ENCODE measurements around the gene CDK1.

CDK1 gene

GRCh38 chr10:60778214-60778970, at the start of gene CDK1:
CDK1 (plus strand) TSS chr10:60778478; CDS start chr10:60780166, 1,688 bp downstream.
- peak; percentile 99 for DNase-seq

DNA sequence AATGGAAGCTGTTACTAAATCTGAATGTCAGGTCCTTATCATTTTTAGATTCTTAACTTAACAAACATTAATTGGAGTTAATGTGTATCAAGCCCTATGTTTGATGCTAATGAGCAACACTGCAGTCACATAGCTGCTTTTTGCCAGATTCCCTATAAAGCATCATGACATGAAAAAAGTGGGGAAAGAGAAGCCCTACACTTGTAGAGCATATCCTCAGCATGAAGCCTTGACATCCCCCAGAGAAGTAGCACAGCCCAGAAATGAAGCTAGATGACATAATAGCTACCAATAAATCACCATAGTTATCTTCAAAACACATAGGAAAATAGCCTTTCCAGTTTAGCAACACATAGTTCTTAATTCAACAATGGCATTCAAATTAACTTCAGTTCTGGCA, 49.2 kb upstream of the CDK1 start:
- DNase-seq: no peak

- DNase-seq: no peak
Observed at GRCh38 chr10:60731134-60731885, 47.0 kb upstream of the CDK1 start.

DNA sequence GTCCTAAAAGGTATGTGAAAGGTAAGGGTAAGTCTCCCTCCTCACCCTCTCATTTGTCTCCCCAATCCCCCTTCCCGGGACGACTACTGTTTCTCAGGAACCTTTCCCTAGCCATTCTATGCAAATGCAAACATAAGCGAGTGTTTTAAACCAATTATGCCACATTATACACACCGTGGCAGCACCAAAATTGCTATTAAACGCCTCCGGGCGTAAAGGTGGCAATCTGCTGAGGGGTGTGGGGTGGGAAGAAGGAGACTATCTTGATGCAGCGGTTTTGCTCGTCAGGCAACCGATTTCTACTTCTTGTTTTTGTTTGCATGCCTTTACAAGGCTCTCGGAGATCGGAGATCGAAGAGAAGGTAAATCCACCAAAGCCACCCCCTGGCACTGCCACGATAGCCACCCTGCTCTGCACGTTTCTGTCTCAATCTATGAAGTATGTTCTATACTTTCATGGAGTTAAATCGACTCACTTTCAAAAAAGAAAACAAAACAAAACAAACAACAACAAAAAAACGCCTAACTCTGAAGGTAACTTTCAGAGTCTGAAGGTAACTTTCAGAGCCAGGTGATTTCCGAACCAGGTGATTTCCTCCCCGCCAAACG, 46.0 kb upstream of the CDK1 start:
- no peak for DNase-seq

DNA sequence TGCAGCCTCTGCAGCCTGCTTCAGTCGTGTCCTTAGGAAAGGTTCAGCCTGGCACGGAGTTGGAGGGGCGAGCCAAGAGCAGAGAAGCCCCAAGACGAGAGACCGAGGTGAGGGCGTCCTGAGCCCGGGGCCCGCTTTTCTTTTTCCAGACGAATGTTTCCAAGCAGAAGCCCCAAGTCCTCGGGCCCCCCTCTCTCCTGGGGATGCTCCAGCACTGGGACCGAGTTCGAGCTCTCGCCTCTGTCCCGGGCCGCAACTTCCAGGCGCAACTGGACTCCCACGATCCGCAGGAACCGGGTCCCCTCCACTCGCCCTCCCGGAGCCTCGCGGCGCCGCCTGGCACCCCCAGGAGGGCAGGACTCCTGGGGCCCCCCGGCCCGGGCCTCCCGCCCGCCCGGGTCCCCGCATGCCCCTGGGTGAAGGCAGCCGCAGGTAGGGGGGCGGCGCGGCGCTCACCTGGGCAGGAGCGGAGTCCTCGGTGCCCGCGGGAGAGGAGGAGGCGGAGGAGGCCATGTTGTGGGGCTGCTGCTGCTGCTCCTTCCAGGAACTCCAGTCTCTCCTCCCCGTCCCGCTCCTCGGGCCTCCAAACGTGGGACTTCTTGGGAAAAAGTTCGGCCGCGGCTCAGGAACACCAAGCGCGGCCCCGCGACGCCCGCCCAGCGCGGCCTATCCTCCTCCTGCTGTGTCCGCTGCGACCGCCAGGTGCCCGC, 45.3 kb upstream of the CDK1 start:
- peak; percentile 20 for DNase-seq

DNA sequence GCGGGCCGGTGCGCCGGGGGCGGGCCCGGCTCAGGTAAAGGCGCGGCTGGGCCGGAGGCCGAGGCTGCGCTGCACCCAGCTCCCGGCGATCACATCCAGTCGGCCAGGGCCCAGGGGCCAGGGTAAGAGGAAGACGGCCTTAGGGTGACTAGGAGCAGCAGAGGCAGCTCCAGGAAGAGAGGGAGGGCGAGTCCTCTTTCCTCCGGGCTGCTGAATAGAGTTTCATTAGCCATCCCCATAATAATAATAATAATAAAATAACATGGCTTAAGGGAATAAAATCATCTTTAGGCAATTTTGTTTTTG, 44.8 kb upstream of the CDK1 start:
- DNase-seq: no peak

GRCh38 chr10:60733826-60734225, 44.5 kb upstream of the CDK1 start:
- no peak for DNase-seq

DNA sequence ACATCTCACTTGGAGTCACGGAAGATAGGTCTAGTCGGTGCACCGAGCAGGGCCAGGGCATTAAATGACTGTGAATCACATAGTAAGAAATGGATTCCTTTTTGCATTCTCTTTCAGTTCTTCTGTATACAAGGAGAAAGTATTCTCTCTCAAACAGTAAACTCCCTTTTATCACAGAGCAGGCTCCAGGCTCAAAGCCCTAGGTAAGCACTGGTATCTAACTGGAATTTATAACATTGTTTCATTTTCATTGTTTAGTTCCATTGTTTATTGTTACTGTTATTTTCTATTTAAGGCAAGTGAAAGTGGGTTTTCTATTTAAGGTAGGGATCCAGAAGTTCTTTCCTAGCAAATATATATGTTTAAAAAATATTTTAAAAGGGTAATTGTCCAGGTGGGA, 44.1 kb upstream of the CDK1 start:
- DNase-seq: no peak

DNA sequence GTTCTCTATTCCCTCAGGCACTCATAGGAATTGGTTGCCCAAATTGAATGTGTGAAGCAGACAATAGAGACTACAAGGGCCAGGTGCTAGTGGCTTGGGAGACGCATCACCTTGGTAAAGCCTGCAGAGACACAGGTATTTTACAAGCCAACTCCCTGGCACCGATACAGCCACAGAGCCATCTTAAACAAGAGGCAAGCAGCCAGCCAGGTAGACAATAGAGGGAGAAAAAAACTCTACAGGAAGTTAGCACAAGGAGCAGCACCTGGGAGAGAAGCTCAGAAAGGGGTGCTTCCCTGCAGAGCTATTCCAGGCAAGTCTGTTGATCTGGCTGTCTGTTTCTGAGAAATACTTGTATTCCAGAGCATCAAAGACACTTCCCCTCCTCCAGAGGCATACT, 43.0 kb upstream of the CDK1 start:
- no peak for DNase-seq

DNA sequence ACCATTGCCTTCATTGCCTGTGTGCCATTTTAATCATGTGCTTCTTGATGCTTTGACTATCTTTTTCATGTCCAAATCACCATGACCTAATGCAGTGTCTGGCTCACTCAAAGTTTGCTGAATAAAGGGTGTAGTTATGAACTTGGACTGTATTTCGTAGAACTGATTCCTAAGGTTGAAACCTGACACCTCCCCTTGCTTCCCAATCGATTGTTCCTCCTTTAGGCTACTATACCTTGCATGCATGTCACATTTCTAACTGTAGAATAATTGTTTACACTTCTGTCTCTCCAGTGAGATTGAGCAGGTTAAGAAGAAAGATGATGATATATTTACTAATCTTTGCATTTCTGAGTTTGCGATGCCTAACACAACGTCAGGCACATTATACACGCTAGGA, 41.0 kb upstream of the CDK1 start:
- no peak for DNase-seq

- DNase-seq: no peak
Observed at GRCh38 chr10:60739558-60739957, 38.7 kb upstream of the CDK1 start.

- DNase-seq: no peak
Observed at GRCh38 chr10:60742512-60742911, 35.8 kb upstream of the CDK1 start.

- DNase-seq: no peak
Observed at GRCh38 chr10:60747817-60748469, 30.3 kb upstream of the CDK1 start.

GRCh38 chr10:60753152-60753551, 25.1 kb upstream of the CDK1 start:
- DNase-seq: no peak

- DNase-seq: no peak
Observed at GRCh38 chr10:60753817-60754216, 24.5 kb upstream of the CDK1 start.

DNA sequence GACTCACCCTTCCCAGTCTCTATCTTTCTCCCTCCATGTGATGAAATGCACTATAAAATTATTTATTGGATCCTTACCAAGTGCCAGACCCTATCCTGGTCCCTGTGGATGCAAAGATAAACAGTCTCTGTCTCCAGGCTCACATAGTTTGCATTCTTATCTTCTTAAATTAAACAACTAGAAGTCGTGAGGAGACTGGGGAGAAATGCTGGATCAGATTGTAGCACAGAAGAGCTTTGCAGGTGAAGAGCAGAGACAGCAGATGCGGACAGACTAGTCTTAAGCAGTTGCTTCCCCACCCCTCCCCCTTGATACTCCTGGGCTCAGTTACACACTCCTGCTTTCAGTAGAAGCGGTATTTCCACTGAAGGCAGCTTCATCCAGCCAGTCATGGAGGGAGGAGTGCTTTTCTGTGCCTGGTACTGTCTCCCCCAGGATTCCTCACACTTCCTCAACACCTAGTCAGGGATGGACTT, 20.8 kb upstream of the CDK1 start:
- peak; percentile 67 for DNase-seq

- no peak for DNase-seq
Observed at GRCh38 chr10:60759181-60759580, 19.1 kb upstream of the CDK1 start.

DNA sequence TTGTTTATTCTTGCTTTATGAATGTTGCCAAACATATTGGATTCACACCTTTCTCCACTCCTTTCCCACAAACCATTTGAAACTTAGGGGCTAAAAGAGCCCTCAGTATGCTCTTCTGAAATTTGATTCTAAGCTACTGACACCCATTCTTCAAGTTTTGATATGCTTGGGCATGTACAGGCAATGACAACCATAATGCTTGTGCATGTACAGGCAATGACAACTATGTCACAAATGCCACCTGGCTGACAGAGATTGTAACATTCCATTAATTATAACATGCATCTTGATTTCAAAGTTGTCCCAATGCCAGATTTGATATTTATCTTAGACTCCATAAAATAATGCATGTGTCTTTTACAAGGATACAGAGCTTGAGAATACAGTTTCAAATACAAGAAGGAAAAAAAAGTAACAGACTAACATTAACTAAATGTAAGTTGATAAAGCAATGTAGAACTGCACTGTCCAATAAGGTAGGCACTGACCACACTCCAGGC, 17.5 kb upstream of the CDK1 start:
- no peak for DNase-seq

DNA sequence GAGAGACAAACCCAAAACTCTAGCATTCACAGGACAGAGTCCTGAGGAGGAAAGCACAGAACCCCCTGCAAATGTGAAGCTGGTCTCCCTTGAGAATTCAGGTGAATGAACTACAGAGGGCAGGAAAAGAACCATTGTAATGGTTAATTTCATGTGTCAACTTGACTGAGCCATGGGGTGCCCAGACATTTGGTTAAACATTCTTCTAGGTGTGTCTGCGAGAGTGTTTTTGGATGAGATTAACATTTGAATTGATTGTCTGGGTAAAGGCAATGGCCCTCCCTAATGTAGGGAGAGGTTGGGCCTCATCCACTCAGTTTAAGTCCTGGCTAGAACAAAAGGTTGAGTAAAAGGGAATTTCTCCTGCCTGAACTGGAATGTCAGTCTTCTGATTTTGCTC, 15.7 kb upstream of the CDK1 start:
- DNase-seq: no peak

GRCh38 chr10:60767424-60767823, 10.9 kb upstream of the CDK1 start:
- DNase-seq: no peak

GRCh38 chr10:60769406-60769805, 8.9 kb upstream of the CDK1 start:
- peak; percentile 50 for DNase-seq

GRCh38 chr10:60777696-60778213, 523 bp upstream of the CDK1 start:
- DNase-seq: no peak
